Left kidney (tissue), 2 donors: Measurements from ENCODE around the gene TOP3B. TPM values are rescaled to one million over a fixed set of nuclear protein-coding genes. Genes with fewer than 3 reads are reported as not detected.

Experiments
- DNase-seq: peaks from one replicate; pipeline ENCODE4 v3.0.0-alpha.2; 2013
- polyA plus RNA-seq: library from polyadenylated mRNA; unstranded; fragments of 120-200 nt; gene quantifications from one replicate; pipeline ENCODE4 v1.2.1, GENCODE V29; 2013; ENCODE audit not compliant: insufficient read length

TOP3B gene
- polyA plus RNA-seq, 1 donor: 40.5 TPM

GRCh38 chr22:21980547-21980946 lies 2.0 kb downstream of the TOP3B start:
- no peak for DNase-seq

GRCh38 chr22:21978564-21979386 lies 3.8 kb downstream of the TOP3B start:
- no peak for DNase-seq

- DNase-seq: no peak
Observed at GRCh38 chr22:21977814-21978213, 4.8 kb downstream of the TOP3B start.

- no peak for DNase-seq
Observed at GRCh38 chr22:21975854-21976345, 6.7 kb downstream of the TOP3B start.

- no peak for DNase-seq
Observed at GRCh38 chr22:21975273-21975672, 7.3 kb downstream of the TOP3B start.

DNA sequence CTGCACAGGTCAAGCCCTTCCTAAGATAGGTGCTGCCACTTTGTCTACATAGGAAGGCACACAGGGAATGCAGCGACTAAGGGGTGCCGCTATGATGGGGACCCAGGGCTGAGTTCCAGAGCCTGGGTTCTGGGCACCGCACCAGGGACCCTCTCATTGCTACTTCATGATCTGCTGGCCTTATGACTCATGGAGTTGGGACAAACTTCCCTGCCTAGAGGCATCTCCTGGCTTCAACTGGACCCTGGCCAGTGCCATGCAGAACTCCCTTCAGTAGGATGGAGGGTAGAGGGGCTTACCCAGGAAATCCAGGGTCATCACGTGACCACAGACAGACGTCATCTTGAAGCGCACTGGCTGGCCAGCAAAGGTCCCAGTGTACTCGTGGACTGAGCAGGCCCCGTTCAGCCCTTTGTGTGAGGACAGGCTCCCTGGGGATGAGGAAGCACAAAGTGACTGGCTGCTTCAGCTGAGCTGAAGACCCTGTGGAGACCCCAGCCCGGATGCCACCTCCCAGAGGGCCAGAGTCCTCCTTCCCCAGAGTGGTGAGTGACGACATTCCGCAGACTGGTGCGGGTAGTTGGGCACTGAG lies 8.4 kb downstream of the TOP3B start:
- DNase-seq: no peak

DNA sequence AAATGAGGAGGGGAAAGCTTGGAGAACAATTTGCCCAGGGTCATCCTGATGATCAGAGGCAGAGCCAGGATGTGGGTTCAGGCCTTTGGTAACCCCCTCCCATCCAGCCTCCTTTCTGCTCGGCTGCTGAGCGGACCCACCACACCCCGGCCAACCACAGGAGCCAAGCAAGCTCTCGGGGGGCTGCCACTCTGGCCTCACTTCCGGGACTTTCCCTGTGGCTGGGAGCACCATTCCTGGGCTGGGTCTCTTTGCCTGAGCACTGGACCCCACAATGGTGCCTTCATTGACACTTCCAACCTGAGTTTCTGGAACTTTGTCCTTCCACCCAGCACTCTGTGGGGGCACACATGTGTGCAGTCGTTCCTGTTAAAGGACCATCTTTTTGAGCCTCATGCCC lies 9.8 kb downstream of the TOP3B start:
- DNase-seq: no peak

- DNase-seq: no peak
Observed at GRCh38 chr22:21972293-21972779, 10.3 kb downstream of the TOP3B start.

DNA sequence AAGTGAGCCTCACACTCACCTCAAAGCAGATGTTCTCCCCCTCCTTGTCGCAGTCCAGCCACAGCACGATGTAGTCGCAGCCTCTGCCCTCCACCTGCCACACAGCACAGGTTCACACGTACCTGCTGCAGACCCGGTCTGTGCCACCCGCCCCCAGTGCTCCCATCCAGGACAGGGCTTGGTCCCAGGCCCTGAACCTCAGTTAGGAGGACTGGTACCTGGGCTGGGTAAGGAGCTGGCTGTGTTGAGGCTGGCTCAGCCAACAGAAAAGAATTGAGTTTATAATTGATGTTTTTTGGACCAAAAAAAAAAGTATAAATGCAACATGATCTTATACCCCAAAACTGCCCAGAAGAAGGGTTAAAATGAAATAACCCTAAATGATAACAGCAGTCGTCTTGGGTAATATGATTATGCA lies 10.7 kb downstream of the TOP3B start:
- no peak for DNase-seq

DNA sequence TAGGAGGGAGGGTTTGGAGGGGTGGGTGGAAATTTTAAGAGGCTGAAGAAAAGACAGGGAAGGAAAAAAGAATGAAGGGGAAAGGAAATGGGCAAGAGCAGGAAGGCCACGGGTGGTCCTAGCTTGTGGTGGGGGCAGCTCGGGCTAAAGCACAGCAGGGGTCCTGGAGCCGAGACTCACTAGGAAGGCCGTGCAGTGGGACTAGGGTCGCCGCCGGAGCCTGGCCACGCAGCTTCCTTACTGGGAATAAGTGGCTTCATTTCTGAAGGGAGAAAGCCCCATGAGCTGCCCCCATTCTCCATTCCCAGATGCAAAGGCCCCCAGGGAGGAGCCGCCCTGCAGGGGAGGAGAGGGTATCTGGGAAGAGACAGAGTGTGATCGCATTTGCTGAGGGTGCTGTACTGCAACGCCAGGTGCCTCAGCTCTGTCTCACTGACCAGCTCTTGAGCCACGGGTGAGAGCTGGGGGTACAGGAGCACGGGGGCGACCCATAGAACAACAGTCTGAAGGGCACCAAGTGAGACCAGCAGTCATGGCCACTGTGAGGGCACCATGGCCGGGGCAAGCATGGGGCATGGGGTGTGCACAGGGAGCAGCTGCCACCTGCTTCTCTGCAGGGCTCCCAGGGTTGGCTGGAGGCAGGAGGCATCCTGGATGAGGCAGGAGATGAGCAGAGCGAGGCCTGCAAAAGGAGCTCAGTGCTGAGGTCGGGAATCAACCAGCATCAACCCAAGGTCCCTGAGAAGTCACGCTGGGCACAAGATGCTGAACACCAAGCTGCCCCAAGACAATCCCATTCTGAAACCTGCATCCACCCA lies 11.6 kb downstream of the TOP3B start:
- DNase-seq: no peak

DNA sequence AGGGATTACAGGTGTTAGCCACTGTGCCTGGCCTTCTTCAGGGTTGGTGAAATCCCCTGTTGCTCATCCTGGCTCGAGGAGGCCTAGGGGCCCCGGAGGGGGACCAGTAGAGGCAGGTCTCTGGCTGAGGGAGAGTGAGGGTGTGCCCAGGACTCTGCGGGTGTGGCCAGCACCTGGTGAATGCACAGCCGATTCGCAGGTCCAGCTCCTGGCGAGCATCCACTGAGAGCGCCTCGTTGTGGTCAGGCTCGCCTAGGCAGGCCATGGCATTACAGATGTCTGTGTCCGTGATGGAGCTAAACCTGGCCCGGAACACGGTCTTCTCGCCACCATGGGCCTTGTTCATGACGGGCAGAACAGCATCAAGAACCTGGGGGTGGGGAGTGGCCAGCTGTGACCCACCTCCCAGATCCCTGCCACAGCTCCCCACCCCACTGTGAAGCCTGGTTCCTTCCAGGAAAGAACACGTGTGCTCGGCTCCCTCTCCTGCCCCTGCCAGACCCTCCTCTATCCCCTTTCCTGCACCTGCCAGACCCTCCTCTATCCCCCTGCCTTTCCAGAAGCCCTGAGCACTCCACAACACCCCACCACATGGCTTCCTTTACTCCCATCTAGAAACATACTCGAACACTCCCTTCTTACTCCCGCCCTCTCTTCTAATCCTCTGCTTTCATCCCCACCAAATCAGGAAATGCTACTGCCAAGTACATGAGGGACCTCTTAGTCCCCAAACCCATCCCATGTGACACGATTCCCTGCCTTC lies 12.4 kb downstream of the TOP3B start:
- no peak for DNase-seq

DNA sequence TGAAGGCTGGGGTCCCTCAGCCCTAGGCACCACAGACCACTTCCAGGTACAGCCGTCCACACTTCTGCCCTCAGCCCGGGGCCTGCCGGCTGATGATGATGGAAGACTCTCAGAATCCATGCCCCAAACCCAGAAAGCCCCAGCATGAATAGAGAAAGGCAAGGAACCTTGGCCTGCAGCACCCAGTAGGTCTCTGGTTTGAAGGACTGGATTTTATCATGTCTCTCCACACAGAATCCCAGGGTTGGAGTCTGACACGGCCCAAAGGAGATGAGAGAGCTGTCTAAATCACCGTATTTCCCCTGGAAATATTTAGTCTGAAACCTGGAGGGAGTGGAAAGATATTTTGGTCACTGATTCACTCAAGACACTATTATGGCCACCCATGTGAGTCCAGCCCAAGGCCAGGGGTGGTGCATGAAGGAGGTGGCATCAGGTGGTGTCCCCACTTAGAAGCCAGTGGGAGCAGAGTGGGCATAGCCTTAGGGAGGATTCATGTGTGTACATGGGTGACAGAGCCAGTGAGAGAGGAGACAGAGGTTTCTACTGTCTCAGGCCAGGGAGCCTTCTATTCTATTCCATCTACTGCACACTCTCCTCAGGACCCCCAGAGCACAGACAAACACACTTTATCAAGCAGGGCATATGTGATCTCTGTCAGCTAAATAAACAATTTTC lies 14.0 kb downstream of the TOP3B start:
- no peak for DNase-seq

GRCh38 chr22:21967693-21968271 lies 14.8 kb downstream of the TOP3B start:
- no peak for DNase-seq

DNA sequence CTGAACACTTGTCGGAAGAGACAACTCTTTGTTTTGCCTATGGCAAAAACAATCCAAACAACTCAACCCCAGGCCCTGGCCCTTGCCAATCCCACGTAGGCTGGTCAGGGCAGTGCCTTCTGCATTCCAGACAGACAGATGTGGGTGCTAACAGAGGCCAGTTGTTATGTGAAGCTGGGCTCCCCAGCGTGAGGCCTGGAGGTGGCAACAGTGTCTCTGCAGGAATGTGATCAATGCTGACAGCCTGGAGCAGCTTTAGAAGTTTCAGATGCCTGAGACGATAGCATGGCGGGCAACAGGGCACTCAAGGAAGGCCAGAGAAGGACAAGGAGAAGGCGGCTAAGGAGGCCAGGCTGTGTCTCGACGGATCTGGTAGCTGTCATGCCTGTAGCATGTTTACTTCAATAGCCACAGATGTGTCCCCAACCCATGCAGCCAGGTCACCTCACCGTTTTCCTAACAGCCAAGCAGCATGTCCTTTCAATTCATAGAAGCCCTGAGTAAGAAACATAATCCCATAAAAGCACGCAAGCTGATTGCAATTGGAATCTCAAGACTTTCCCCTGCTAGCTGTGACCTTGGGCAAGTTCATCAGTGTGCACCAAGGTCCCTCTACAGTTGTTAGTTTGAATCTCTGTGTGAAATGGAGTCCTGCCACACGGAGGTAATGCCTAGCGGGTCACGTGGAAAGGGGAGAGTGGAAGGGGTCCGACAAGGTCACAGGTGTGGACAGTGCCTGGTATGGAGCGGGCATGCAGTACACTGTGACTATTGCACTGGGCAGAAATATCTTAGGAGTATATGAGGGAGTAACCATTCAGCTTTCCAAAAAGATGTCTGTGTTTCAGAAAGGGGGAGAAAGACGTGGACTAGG lies 15.7 kb downstream of the TOP3B start:
- no peak for DNase-seq

DNA sequence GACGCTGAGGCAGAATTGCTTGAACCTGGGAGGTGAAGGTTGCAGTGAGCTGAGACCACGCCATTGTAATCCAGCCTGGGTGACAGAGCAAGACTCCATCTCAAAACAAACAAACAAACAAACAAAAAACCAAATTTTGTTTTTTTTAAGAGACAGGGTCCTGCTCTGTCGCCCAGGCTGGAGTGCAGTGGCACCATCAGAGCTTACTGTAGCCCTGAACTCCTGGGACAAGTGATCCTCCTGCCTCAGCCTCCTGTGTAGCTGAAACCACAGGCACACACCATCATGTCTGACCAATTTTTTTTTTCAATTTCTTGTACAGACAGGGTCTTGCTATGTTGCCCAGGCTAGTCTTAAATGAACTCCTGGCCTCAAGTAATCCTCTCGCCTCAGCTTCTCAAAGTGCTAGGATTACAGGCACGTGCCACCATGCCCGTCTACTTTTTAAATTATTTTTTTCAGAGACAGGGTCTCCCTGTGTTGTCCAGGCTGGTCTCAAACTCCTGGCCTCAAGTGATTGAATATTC lies 16.8 kb downstream of the TOP3B start:
- no peak for DNase-seq

DNA sequence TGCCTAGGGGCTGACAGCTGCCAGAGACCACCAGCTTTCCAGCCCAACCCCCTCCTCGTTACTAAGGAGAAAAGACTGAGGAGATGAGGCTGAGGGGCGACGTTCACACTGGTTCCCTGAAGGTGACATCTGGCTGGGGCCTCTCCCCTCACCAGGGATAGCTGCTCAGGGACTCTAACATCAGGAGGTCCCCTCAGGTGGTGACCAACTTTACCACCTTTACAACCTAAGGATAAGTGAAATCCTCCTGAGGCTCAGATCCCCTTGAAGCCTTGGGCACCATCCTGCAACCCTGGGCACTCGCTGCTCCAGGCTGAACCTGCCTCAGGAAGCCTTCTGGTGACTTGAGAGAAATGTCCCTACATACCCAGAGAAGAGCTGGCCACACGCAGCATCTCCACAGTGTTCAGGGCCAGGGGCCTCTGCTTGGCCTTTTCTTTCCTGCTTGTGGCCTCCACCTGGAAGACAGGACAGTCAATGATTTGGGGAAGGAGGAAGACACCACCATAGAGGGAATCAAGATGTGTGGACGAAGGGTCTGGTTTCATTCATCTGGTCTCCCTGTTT lies 17.6 kb downstream of the TOP3B start:
- no peak for DNase-seq

- no peak for DNase-seq
Observed at GRCh38 chr22:21964234-21964633, 18.4 kb downstream of the TOP3B start.

- DNase-seq: no peak
Observed at GRCh38 chr22:21963790-21964211, 18.8 kb downstream of the TOP3B start.

GRCh38 chr22:21963286-21963685 lies 19.3 kb downstream of the TOP3B start:
- DNase-seq: no peak
